Astrocyte (in vitro differentiated cells and primary cell): Measurements from ENCODE around the gene AIFM1. TPM values are rescaled to one million over a fixed set of nuclear protein-coding genes. Genes with fewer than 3 reads are reported as not detected.

Experiments
- DNase-seq: peaks from one replicate; pipeline ENCODE4 v3.0.0-alpha.2; 2010; ENCODE audit warnings: low read depth
- FAIRE-seq: peaks from 2 replicates; lab custom pipeline; 2011; peaks lifted over from hg19 to GRCh38; lab: Jason Lieb, UNC
- H2AFZ ChIP-seq: 2 replicates; pipeline ENCODE4 v1.6.0; 2012; ENCODE audit warnings: low read depth, low read length, inconsistent platforms
- H3K27ac ChIP-seq: 2 replicates; pipeline ENCODE4 v1.5.1; 2011; ENCODE audit warnings: low read depth, low read length, inconsistent platforms
- H3K27me3 ChIP-seq: 2 replicates; pipeline ENCODE4 v1.6.0; 2011; ENCODE audit warnings: low read length, inconsistent platforms; ENCODE audit not compliant: insufficient read depth
- H3K36me3 ChIP-seq: 2 replicates; pipeline ENCODE4 v1.5.1; 2011; ENCODE audit warnings: low read length, inconsistent platforms; ENCODE audit not compliant: insufficient read depth
- H3K4me1 ChIP-seq: 2 replicates; pipeline ENCODE4 v1.5.1; 2011; ENCODE audit warnings: low read length, inconsistent platforms; ENCODE audit not compliant: insufficient read depth
- H3K4me2 ChIP-seq: 2 replicates; pipeline ENCODE4 v1.6.0; 2012; ENCODE audit warnings: low read length, inconsistent platforms
- H3K4me3 ChIP-seq: 2 replicates; pipeline ENCODE4 v1.5.1; 2011; ENCODE audit warnings: low read depth, mild to moderate bottlenecking, low read length, inconsistent platforms; ENCODE audit not compliant: insufficient read depth
- H3K79me2 ChIP-seq: 2 replicates; pipeline ENCODE4 v1.6.0; 2012; ENCODE audit warnings: mild to moderate bottlenecking, low read length, inconsistent platforms; ENCODE audit not compliant: insufficient read depth
- H3K9ac ChIP-seq: 2 replicates; pipeline ENCODE4 v1.6.0; 2012; ENCODE audit warnings: mild to moderate bottlenecking, low read length, inconsistent platforms
- H3K9me3 ChIP-seq: 2 replicates; pipeline ENCODE4 v1.5.1; 2012; ENCODE audit warnings: low read depth, mild to moderate bottlenecking, low read length, inconsistent platforms; ENCODE audit not compliant: insufficient read depth
- H4K20me1 ChIP-seq: 2 replicates; pipeline ENCODE4 v1.6.0; 2012; ENCODE audit warnings: low read length, inconsistent platforms; ENCODE audit not compliant: insufficient read depth
- H3K27ac Mint-ChIP-seq: one replicate; pipeline ENCODE4 v1.8.0; 2021; ENCODE audit warnings: mild to moderate bottlenecking, mixed read lengths; ENCODE audit not compliant: unreplicated experiment
- H3K27me3 Mint-ChIP-seq: one replicate; pipeline ENCODE4 v1.8.0; 2021; ENCODE audit warnings: low read depth, mixed read lengths; ENCODE audit not compliant: unreplicated experiment
- H3K36me3 Mint-ChIP-seq: one replicate; pipeline ENCODE4 v1.8.0; 2021; ENCODE audit warnings: low read depth, mixed read lengths; ENCODE audit not compliant: unreplicated experiment
- H3K4me1 Mint-ChIP-seq: one replicate; pipeline ENCODE4 v1.8.0; 2021; ENCODE audit warnings: low read depth, mixed read lengths; ENCODE audit not compliant: unreplicated experiment
- H3K4me3 Mint-ChIP-seq: one replicate; pipeline ENCODE4 v1.8.0; 2021; ENCODE audit warnings: mild to moderate bottlenecking, moderate library complexity, mixed read lengths; ENCODE audit not compliant: unreplicated experiment
- H3K9me3 Mint-ChIP-seq: one replicate; pipeline ENCODE4 v1.8.0; 2021; ENCODE audit warnings: mild to moderate bottlenecking, mixed read lengths; ENCODE audit not compliant: unreplicated experiment
- EZH2 ChIP-seq: IDR thresholded peaks from 2 replicates; pipeline ENCODE4 v1.6.1; 2012; ENCODE audit warnings: mild to moderate bottlenecking, low read length, inconsistent platforms; ENCODE audit not compliant: insufficient read depth
- total RNA-seq: library from RNA; stranded (reverse); gene quantifications from 2 replicates; pipeline ENCODE4 v1.2.1, GENCODE V29; 2021
- TF ChIP-seq, protein P1 (sequence below): IDR thresholded peaks from 2 replicates; pipeline ENCODE4 v1.5.1; 2011; ENCODE audit warnings: low read depth, mild to moderate bottlenecking, inconsistent platforms, low read length, moderate library complexity; ENCODE audit not compliant: insufficient read depth

Gene AIFM1
- total RNA-seq, 1 donor from 2014 or later = 38.1 TPM

DNA sequence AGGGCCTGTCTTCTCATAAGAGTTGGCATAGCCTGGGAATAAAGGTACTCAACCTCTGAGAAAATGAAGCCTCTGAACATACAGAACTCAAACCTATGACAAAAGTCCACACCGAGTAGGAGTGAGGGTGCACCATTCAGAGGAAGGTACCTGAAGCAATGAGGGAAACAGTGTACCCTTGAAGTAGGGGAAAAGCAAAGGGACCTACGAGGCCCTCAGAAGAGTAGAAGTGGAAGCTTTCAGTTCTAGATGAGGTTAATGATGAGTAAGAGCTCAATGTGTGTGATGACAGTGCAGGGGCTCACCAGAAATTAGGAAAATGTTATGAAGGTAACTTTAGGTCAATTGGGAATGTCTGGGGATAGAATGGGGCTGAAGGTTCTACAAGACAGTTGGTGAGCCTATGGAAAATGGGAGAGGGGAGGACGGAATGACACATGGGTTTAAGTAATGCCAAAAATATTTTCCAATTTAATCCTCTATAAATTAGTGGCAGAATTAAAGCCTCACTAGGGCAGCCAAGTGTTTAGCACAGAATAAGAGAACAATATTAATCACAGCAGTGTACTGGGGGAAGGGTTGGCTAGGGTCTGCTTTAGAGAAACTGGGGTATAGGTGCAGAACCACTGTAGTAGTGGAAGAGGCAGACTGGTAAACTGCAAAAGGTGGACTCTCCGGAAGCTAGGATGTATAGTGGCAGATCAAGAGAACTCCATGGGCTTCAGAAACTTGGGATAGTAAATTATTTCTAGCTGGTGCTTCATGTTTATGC is 46.0 kb upstream of the AIFM1 start:
- Mint-ChIP-seq H3K4me3 (no peak overlapping the region), H3K4me1 (no peaks in the 10 kb centered on the region), H3K36me3 (peaks cover 13% of the 10 kb centered on the region), H3K27me3 (no peaks in the 10 kb centered on the region), H3K9me3 (no peaks in the 10 kb centered on the region), H3K27ac (no peak overlapping the region)
- no peak for DNase-seq
- Histone ChIP-seq H4K20me1 (no peaks in the 10 kb centered on the region), H3K4me1 (no peaks in the 10 kb centered on the region), H3K27ac (no peak overlapping the region), H3K9me3 (no peaks in the 10 kb centered on the region), H3K27me3 (no peaks in the 10 kb centered on the region), H3K4me3 (no peak overlapping the region), H3K36me3 (peaks cover 13% of the 10 kb centered on the region), H3K4me2 (no peak overlapping the region), H3K79me2 (no peaks in the 10 kb centered on the region), H2AFZ (no peak overlapping the region), H3K9ac (no peak overlapping the region)
- no peak for FAIRE-seq
- TF ChIP-seq, protein P1, sequence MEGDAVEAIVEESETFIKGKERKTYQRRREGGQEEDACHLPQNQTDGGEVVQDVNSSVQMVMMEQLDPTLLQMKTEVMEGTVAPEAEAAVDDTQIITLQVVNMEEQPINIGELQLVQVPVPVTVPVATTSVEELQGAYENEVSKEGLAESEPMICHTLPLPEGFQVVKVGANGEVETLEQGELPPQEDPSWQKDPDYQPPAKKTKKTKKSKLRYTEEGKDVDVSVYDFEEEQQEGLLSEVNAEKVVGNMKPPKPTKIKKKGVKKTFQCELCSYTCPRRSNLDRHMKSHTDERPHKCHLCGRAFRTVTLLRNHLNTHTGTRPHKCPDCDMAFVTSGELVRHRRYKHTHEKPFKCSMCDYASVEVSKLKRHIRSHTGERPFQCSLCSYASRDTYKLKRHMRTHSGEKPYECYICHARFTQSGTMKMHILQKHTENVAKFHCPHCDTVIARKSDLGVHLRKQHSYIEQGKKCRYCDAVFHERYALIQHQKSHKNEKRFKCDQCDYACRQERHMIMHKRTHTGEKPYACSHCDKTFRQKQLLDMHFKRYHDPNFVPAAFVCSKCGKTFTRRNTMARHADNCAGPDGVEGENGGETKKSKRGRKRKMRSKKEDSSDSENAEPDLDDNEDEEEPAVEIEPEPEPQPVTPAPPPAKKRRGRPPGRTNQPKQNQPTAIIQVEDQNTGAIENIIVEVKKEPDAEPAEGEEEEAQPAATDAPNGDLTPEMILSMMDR = no peak

DNA sequence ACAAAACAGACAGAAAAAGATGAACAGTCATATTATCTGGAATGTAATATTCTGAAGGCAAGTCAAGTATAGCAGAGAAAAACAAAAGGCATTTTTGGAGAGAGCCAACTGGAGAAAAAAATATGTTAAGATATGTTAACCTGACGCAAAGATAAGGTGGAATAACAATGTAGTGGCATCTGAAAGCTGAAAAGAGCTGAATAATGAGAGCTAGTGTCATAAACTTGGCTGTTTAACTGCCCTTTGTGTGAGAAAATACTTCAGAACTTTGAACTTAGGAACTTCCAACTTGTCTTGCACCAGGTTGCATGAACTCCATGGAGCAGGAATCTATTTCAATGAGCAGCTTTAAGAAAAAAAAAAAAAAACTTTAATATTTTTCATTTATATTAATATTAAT is 39.0 kb upstream of the AIFM1 start:
- no peak for DNase-seq
- FAIRE-seq = no peak
- no peaks in the 10 kb centered on the region for H3K27me3 Mint-ChIP-seq
- Histone ChIP-seq H4K20me1 (no peaks in the 10 kb centered on the region), H3K27me3 (no peaks in the 10 kb centered on the region), H3K9me3 (no peaks in the 10 kb centered on the region), H3K79me2 (no peaks in the 10 kb centered on the region), H3K4me2 (no peak overlapping the region), H2AFZ (no peak overlapping the region), H3K4me3 (no peak overlapping the region), H3K9ac (no peak overlapping the region), H3K36me3 (peaks cover 2% of the 10 kb centered on the region), H3K27ac (no peak overlapping the region), H3K4me1 (no peaks in the 10 kb centered on the region)
- H3K27ac Mint-ChIP-seq = no peak overlapping the region
- H3K4me3 Mint-ChIP-seq = no peak overlapping the region
- no peaks in the 10 kb centered on the region for H3K4me1 Mint-ChIP-seq
- H3K36me3 Mint-ChIP-seq = peaks cover 2% of the 10 kb centered on the region
- no peak for TF ChIP-seq EZH2
- TF ChIP-seq, protein P1 = no peak
- H3K9me3 Mint-ChIP-seq = no peaks in the 10 kb centered on the region

DNA sequence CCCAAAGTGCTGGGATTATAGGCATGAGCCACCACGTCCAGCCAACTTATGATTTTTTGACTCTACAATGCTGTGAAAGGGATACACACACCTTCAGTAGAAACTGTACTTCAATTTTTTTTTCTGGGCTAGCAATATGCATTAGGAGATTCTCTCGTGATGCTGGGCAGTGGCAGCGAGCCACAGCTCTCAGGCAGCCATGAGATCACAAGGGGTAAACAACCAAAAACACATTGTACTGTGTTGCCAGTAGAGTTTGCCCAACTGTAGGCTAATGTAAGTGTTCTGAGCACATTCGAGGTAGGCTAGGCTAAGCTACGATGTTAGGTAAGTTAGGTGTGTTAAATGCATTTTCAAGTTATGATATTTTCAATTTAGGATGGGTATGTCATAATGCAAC is 31.8 kb upstream of the AIFM1 start:
- Histone ChIP-seq H3K4me3 (no peak overlapping the region), H3K79me2 (no peaks in the 10 kb centered on the region), H3K9me3 (no peaks in the 10 kb centered on the region), H2AFZ (no peak overlapping the region), H3K27ac (no peak overlapping the region), H3K9ac (no peak overlapping the region), H3K4me2 (no peak overlapping the region), H4K20me1 (no peaks in the 10 kb centered on the region), H3K4me1 (no peaks in the 10 kb centered on the region), H3K27me3 (no peaks in the 10 kb centered on the region), H3K36me3 (no peaks in the 10 kb centered on the region)
- Mint-ChIP-seq H3K4me1 (no peaks in the 10 kb centered on the region), H3K9me3 (no peaks in the 10 kb centered on the region), H3K4me3 (no peak overlapping the region), H3K27me3 (peaks cover under 1% of the 10 kb centered on the region), H3K27ac (no peak overlapping the region), H3K36me3 (no peaks in the 10 kb centered on the region)
- FAIRE-seq (peak; percentile 70), DNase-seq (no peak)
- TF ChIP-seq EZH2 = no peak
- TF ChIP-seq, protein P1 = no peak
